Neural progenitor cell (in vitro differentiated cells): ENCODE measurements around the gene PAEP. TPM values are rescaled to one million over a fixed set of nuclear protein-coding genes. Genes with fewer than 3 reads are reported as not detected.

Experiments
- DNase-seq: peaks from one replicate; pipeline ENCODE4 v3.0.0-alpha.2; 2016; ENCODE audit warnings: low spot score
- H2AFZ ChIP-seq: fragments of 200-600 bp; sonication (generic); replicated peaks from 2 replicates; pipeline ENCODE4 v1.6.1; 2016; ENCODE audit warnings: antibody characterized with exemption
- H3F3A ChIP-seq: fragments of 200-600 bp; sonication (generic); 2 replicates; pipeline ENCODE4 v1.6.1; 2016; ENCODE audit warnings: antibody characterized with exemption, low read depth
- H3K27ac ChIP-seq: fragments of 200-600 bp; sonication (generic); 2 replicates; pipeline ENCODE4 v1.5.1; 2016; ENCODE audit warnings: mild to moderate bottlenecking
- H3K27me3 ChIP-seq: fragments of 200-600 bp; sonication (generic); 2 replicates; pipeline ENCODE4 v1.6.1; 2016; ENCODE audit warnings: mild to moderate bottlenecking, moderate library complexity
- H3K36me3 ChIP-seq: fragments of 200-600 bp; sonication (generic); 2 replicates; pipeline ENCODE4 v1.5.1; 2016
- H3K4me1 ChIP-seq: fragments of 200-600 bp; sonication (generic); 2 replicates; pipeline ENCODE4 v1.6.1; 2016; ENCODE audit warnings: mixed run types
- H3K4me2 ChIP-seq: fragments of 200-600 bp; sonication (generic); 2 replicates; pipeline ENCODE4 v1.6.1; 2016
- H3K4me3 ChIP-seq: fragments of 200-600 bp; sonication (generic); 2 replicates; pipeline ENCODE4 v1.5.1; 2016
- H3K79me2 ChIP-seq: fragments of 200-600 bp; sonication (generic); 2 replicates; pipeline ENCODE4 v1.6.1; 2016; ENCODE audit warnings: low read depth
- H3K9ac ChIP-seq: fragments of 200-600 bp; sonication (generic); 2 replicates; pipeline ENCODE4 v1.6.1; 2016
- H3K9me3 ChIP-seq: fragments of 200-600 bp; sonication (generic); 2 replicates; pipeline ENCODE4 v1.5.1; 2016; ENCODE audit warnings: low read depth
- H4K20me1 ChIP-seq: fragments of 200-600 bp; sonication (generic); 2 replicates; pipeline ENCODE4 v1.6.1; 2016; ENCODE audit warnings: low read depth
- H3K27ac Mint-ChIP-seq: 3 replicates; pipeline ENCODE4 v1.8.0; 2021; ENCODE audit warnings: mixed read lengths
- H3K27me3 Mint-ChIP-seq: 2 replicates; pipeline ENCODE4 v1.8.0; 2022; ENCODE audit warnings: low read depth, mild to moderate bottlenecking, inconsistent platforms, moderate library complexity, mixed read lengths; ENCODE audit not compliant: insufficient read depth
- H3K36me3 Mint-ChIP-seq: 3 replicates; pipeline ENCODE4 v1.8.0; 2021; ENCODE audit warnings: mixed read lengths
- H3K4me1 Mint-ChIP-seq: 3 replicates; pipeline ENCODE4 v1.8.0; 2021; ENCODE audit warnings: mixed read lengths
- H3K4me3 Mint-ChIP-seq: 3 replicates; pipeline ENCODE4 v1.8.0; 2021; ENCODE audit warnings: mild to moderate bottlenecking, moderate library complexity, mixed read lengths
- H3K9me3 Mint-ChIP-seq: 3 replicates; pipeline ENCODE4 v1.8.0; 2020; ENCODE audit warnings: mixed read lengths
- CTCF ChIP-seq: fragments of 200-600 bp; sonication (generic); IDR thresholded peaks from 2 replicates; pipeline ENCODE4 v1.5.1; 2017; ENCODE audit warnings: antibody characterized with exemption, mild to moderate bottlenecking
- EZH2 ChIP-seq: fragments of 200-600 bp; sonication (generic); IDR thresholded peaks from 2 replicates; pipeline ENCODE4 v1.6.1; 2017; ENCODE audit warnings: antibody characterized with exemption, mild to moderate bottlenecking, moderate library complexity
- EZH2phosphoT487 ChIP-seq: fragments of 200-600 bp; sonication (generic); IDR thresholded peaks from 2 replicates; pipeline ENCODE4 v1.6.1; 2017; ENCODE audit warnings: antibody characterized with exemption
- total RNA-seq: library from RNA; depleted of rRNA; stranded (reverse); fragments of >200 nt; gene quantifications from 2 replicates; pipeline ENCODE4 v1.2.3, GENCODE V29; 2015; ENCODE audit warnings: low replicate concordance

The PAEP gene
- total RNA-seq, 1 donor from 2014 or later = not detected

DNA sequence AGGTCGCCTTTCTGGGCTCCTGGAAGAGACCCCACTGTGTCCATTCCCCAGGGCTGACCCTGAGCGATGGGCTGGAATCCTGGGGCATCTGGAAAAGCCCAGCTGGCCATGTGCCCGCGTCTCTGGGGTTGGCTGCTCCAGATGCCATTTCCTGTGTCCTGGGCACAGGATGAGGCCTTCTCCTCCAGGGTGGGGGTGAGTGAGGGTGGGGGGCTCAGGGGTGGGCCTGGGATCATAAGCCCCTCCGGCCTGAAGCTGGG lies 30.7 kb downstream of the PAEP start:
- H3K9me3 ChIP-seq = no peaks in the 10 kb centered on the region
- no peaks in the 10 kb centered on the region for H4K20me1 ChIP-seq
- no peaks in the 10 kb centered on the region for H3K4me1 ChIP-seq
- no peak overlapping the region for H3K4me2 ChIP-seq
- no peaks in the 10 kb centered on the region for H3K36me3 Mint-ChIP-seq
- H3K4me1 Mint-ChIP-seq = no peaks in the 10 kb centered on the region
- H3K27ac Mint-ChIP-seq = no peak overlapping the region
- no peak overlapping the region for H2AFZ ChIP-seq
- no peaks in the 10 kb centered on the region for H3F3A ChIP-seq
- H3K9ac ChIP-seq = no peak overlapping the region
- no peak overlapping the region for H3K27ac ChIP-seq
- H3K36me3 ChIP-seq = no peaks in the 10 kb centered on the region
- no peak for DNase-seq
- H3K27me3 Mint-ChIP-seq = peaks cover 3% of the 10 kb centered on the region
- no peaks in the 10 kb centered on the region for H3K27me3 ChIP-seq
- no peak overlapping the region for H3K4me3 ChIP-seq
- H3K9me3 Mint-ChIP-seq = peaks cover 11% of the 10 kb centered on the region
- H3K79me2 ChIP-seq = no peaks in the 10 kb centered on the region
- TF ChIP-seq CTCF (no peak), EZH2phosphoT487 (no peak), EZH2 (no peak)
- H3K4me3 Mint-ChIP-seq = no peak overlapping the region

DNA sequence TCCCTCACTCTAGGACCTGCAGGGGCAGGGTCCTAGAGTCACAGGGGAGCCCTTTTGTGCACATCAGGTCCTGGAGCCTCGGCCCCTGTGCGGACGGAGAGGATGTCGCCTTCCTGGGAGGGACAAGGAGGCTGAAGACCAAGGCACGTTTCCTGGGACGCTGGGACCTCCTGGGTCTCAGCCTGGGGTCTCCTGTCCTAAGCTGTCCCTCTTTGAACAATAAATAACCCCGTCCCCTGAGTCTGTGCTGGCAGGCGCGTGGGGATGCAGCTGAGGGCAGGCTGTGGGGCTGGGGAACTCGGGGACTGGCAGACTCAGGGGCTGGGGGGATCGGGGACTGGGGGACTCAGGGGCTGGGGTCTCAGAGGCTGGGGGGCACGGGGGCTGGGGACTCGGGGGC lies 31.1 kb downstream of the PAEP start:
- no peak for TF ChIP-seq EZH2phosphoT487
- TF ChIP-seq CTCF = no peak
- no peak for TF ChIP-seq EZH2
- H3K27ac ChIP-seq = no peak overlapping the region
- H3K79me2 ChIP-seq = no peaks in the 10 kb centered on the region
- peaks cover 3% of the 10 kb centered on the region for H3K27me3 Mint-ChIP-seq
- H3K4me1 ChIP-seq = no peaks in the 10 kb centered on the region
- H3K36me3 Mint-ChIP-seq = no peaks in the 10 kb centered on the region
- H3K9ac ChIP-seq = no peak overlapping the region
- no peak overlapping the region for H3K4me3 Mint-ChIP-seq
- H3K4me1 Mint-ChIP-seq = no peaks in the 10 kb centered on the region
- H2AFZ ChIP-seq = no peak overlapping the region
- H3K27ac Mint-ChIP-seq = no peak overlapping the region
- H3K9me3 Mint-ChIP-seq = peaks cover 11% of the 10 kb centered on the region
- H3K27me3 ChIP-seq = no peaks in the 10 kb centered on the region
- no peaks in the 10 kb centered on the region for H3K36me3 ChIP-seq
- H3F3A ChIP-seq = no peaks in the 10 kb centered on the region
- no peak overlapping the region for H3K4me3 ChIP-seq
- DNase-seq = no peak
- no peaks in the 10 kb centered on the region for H4K20me1 ChIP-seq
- no peak overlapping the region for H3K4me2 ChIP-seq
- H3K9me3 ChIP-seq = no peaks in the 10 kb centered on the region

GRCh38 chr9:135596211-135596610 lies 34.7 kb downstream of the PAEP start:
- H4K20me1 ChIP-seq = no peaks in the 10 kb centered on the region
- Mint-ChIP-seq H3K27ac (no peak overlapping the region), H3K36me3 (no peaks in the 10 kb centered on the region), H3K9me3 (peaks cover 11% of the 10 kb centered on the region), H3K27me3 (peaks cover 6% of the 10 kb centered on the region), H3K4me3 (no peak overlapping the region), H3K4me1 (peaks cover 4% of the 10 kb centered on the region)
- H3K4me3 ChIP-seq = no peak overlapping the region
- no peaks in the 10 kb centered on the region for H3K36me3 ChIP-seq
- no peaks in the 10 kb centered on the region for H3F3A ChIP-seq
- peaks cover 14% of the 10 kb centered on the region for H3K27me3 ChIP-seq
- no peak overlapping the region for H3K9ac ChIP-seq
- no peak overlapping the region for H3K4me2 ChIP-seq
- no peak for TF ChIP-seq EZH2phosphoT487
- TF ChIP-seq EZH2 = no peak
- TF ChIP-seq CTCF = no peak
- H2AFZ ChIP-seq = no peak overlapping the region
- H3K27ac ChIP-seq = no peak overlapping the region
- no peaks in the 10 kb centered on the region for H3K79me2 ChIP-seq
- no peak for DNase-seq
- no peaks in the 10 kb centered on the region for H3K9me3 ChIP-seq
- H3K4me1 ChIP-seq = no peaks in the 10 kb centered on the region
